GM19043 (cell line): ENCODE data around the gene POMC.
"Not testable (repeated sequence)": the region's sequence is repeated elsewhere in the genome, so short reads cannot be mapped to it uniquely, and the experiment has no call there.

Experiments
- ATAC-seq: cut with Tn5 transposase; IDR thresholded peaks from one replicate; pipeline ENCODE4 v1.9.1; 2021; ENCODE audit warnings: low read depth; ENCODE audit not compliant: unreplicated experiment

POMC gene

DNA sequence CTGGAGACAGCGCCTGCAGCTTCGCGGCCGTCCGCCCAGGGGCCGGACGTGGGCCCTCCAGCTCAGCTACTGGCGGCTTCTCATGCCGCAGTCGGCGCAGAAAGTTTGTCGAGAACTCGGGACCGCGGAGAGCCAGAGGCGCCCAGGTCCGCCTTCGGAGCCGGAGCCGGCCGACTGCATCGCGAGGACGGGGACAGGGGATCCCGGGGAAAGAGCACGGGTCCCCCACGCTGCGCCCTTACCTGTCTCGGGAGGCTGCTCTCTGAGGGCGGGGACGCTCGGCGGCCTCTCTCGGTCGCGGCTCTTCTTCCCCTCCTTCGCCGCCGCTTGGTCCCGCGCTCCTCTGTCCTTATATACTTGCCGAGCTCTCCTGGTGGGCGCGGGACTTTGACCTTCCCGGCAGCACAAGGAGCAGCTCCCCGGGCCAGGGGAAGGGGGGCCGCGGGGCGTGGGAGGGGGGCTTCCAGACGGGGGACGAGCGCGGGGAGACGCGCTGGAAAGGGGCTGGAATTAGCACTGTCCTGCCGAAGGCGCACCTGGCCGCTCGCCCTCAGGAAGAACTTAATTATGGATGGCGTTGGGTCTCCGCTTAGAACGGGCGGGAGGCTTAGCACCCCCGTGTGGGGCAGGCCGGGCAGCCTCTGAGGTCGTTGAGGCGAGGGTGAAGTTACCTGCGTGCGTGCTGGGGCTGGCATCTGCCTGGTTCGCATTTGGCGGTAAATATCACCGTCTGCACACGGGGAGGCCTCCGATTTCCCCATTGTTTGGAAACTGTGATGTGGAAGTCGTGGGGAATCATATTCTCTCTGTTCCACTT is at the start of gene POMC:
POMC (minus strand) TSS at position 325 of the 817 bp plus-strand sequence. CDS start 3,808 bp downstream, outside the sequence.
- ATAC-seq: no peak

DNA sequence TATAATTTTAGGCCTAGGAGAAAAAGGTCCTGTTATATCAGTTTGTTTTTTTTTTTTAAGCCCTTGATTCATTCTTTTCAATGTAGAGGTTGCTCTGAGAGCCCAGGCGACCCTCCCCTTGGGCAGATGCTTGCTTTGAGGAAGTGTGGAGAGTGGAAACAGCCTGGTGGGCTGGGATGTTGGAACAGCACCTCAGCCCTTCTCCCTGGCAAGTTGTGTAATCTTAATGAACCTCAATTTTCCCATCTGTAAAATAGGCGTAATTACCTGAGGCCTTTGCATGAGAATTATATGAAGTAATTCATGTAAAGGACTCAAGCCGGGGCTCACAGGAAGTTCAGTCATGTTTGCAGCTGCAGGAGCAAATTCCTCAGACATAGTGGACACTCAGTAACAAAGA is 49.7 kb upstream of the POMC start:
- ATAC-seq: no peak

DNA sequence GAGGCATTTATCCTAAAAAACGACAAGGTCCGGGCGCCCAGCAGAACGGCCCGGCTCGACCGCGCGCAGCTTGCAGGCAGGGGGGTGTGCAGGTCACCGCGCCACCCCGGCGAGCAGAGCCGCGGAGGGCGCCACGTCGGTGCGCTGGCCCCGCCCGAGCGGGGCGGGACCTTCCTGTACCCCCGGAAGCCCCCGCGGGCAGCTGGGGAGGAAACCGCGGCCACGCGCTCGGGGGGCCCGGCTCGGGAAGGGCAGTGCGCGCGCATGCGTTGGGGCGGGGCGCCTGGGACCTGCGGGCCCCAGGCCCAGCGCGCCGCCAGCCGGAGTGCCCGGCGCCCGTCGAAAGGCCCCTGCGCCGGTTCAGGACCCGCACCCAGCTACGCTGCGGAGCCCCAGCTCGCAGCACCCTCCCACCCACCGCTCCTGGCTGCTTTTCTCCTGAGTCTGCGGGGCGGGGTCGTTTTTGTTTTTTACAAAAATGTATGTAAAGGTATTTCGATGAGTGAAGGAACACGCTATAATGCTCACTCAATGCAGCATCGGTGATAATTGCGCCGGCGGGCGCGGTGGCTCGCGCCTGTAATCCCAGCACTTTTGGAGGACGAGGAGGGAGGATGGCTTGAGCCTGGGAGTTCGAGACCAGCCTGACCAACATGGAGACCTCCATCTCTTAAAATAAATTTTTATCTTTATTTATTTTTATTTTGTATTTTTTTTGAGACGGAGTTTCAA is 47.7 kb upstream of the POMC start:
- peak; percentile 73 for ATAC-seq

DNA sequence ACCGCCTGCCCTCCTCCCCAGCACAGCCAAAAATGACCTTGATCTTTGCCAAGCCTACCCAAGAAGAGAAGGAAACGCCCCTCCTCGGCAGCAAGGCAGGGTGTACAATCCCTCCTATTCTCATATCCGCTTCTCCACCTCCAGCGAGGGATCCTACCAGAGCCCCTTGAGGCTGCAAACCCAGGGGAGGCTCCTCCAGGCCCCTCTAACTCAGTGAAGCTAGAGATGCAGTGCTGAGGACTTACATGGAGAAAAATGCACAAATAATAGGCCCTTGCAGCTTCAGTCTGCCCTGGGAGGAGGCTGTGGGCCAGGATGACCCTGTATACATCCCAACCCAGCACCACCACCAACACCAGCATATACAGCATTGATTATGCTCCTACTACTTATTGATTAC is 46.9 kb upstream of the POMC start:
- ATAC-seq: no peak

DNA sequence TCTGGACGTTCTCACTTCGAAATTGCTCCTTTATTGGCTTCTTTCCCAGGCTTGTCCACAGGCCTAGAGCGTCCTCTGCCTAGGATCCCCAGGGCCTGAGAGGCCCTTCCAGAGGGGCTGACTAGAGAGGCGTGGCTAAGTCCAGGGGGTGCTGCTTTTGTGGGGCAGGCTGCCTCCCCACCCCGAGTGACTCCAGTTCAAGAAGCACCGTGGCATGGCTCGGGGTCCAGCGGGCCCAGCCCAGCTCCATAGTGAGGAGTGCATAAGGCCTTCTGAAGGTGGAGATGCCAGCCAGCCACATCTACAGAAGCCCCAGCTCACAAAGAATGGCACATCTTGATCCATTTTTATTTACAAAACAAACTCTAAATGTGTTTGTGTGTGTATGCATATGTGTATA is 44.8 kb upstream of the POMC start:
- ATAC-seq: no peak

DNA sequence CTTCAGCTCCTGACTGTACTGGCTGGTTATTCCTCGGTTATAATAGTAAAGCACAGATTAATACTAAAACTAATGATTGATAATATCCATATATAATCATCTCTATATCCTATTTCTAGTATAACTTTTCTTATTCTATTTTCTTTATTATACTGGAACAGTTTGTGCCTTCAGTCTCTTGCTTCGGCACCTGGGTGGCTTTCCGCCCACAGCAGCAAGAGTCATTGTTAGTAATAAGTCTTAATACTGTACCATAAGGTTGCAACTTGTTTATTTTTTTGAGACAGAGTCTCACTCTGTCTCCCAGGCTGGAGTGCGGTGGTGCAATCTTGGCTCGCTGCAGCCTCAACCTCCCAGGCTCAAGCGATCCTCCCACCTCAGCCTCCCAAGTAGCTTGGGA is 42.5 kb upstream of the POMC start:
- not testable (repeated sequence) for ATAC-seq

DNA sequence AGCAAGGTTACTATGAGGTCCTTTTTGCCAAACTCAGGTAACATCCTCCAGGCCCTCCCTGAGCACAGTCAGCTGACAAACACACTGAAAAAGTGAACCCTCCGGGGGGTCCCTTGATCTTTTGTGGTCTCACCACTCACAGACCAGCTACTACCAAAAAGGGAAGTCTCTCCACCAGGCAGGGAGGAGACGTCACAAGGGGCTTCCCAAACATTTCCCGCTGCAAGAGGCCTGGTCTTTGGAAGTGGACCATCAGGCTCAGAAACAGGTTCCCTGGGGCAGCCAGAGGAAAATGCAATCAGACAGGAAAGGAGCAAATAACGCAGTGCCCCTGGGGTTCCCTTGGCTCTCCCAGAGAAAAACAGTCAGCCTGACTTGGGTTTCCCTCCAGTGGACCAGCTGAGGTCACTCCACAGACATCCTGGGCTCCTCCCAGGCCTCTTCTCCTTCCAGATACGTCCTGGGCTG is 38.7 kb upstream of the POMC start:
- no peak for ATAC-seq

DNA sequence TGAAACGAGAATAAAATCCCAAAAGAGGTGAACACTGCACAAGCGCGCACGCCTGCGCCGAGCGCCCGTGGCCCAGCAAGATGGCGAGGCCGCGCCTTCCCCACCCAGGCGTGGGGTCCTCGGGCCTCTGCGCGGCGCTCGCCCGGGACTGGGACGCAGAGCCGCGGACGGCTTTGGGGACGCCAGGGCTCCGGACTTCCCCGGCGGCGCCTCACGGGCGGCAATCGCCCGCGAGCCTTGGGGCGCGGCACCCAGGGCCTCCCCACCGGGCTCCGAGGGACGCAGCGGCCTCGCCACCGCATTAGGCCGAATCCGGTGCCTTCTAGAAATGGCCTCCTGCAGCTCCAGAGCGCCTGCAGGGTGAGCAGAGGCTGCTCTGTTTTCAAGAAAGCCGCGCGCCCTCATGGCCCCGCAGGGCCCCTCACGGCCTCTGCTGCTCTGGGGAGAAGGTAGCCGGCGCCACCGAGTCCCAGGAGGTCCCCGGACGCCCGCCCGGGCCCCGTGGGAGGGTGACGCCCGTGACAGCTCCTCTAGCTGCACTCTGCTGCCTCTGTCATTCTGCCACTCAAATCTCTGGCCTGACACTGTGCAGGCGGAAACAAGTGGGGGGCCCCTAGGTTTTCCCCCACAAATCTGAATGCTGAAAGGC is 35.9 kb upstream of the POMC start:
- ATAC-seq: peak; percentile 58

DNA sequence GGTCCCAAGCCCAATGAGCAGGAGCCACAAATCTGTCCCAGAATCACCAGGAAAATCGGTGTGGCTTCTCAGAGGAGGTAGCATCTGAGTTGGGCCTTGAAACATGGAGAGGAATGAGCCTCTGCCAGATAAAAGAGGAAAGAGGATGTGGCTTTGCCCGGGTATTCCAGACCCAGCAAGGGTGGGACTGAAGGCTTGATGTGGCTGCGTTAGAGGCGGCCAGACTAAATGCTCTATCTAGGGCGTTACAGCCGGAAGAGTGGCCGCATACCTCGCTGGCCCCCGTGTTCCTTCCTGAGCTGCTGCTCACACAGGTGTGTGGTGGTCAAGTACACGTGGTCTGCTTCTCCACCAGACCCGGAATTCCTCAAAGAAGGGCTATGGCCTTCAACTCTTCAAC is 33.9 kb upstream of the POMC start:
- ATAC-seq: no peak

DNA sequence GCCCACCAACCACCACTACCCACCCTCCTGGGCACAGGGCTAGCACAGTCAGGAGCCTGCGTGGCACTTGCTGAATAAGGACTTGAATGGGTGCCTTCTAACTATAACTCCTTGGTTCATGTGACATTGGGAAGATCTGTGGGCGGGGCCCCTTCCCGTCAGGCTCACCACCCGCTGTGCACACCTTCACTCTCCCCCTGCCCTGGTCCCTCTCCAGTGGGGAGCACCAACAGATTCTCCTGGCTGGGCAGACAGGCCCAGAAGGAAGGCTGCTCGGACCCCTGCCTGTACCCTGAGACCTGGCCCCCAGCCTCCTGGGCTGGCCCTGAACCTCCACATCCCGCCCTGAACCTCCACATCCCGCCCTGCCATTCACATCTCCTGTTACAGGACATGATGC is 33.4 kb upstream of the POMC start:
- no peak for ATAC-seq

DNA sequence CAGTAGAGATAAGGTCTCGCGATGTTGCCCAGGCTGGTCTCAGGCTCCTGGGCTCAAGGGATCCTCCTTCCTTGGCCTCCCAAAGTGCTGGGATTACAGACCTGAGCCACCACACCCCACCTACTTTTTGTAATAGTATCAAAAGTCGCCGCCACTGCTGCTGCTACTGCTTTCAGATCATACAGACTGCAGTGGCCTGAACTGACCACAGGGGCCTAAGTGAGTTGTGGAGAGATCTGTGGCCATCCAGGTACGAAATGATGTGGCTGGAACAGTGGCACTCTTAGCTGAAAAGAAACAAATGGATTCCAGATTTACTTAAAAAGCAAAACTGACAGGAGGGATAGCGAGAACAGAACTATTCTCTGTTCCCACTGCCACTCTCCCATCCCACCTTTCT is 32.9 kb upstream of the POMC start:
- no peak for ATAC-seq

DNA sequence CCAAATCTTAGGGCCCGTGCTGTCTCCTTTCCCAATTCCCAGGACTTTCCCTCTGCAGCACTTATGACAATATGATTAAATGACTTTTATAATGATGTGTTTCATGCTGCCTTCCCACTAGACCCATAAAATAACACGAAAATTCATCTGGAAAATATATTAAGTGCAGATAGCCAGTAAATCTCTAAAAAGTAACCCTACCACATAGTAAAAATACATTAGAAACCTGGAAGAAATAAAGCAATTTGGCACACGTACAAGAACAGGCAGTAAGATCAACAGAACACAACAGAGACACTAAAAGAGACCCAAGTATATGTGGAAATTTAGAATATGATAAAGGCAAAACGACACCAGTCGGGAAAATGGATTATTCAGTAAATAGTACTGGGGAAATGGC is 30.2 kb upstream of the POMC start:
- ATAC-seq: no peak

DNA sequence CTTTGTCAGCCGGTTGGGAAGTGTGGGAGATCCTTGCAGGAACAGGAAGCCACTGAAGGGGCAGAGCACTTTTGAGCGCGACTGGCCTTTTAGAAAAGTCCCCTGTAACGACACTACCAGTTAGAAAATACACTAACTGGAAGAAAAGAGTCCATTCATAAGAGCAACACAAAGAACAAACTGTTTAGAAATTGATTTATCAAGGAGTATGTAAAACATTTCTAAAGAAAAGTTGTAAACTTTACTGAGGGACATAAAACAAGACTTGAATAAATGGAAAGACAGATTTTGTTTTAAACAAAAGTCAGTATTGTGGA is 29.8 kb upstream of the POMC start:
- ATAC-seq: no peak

DNA sequence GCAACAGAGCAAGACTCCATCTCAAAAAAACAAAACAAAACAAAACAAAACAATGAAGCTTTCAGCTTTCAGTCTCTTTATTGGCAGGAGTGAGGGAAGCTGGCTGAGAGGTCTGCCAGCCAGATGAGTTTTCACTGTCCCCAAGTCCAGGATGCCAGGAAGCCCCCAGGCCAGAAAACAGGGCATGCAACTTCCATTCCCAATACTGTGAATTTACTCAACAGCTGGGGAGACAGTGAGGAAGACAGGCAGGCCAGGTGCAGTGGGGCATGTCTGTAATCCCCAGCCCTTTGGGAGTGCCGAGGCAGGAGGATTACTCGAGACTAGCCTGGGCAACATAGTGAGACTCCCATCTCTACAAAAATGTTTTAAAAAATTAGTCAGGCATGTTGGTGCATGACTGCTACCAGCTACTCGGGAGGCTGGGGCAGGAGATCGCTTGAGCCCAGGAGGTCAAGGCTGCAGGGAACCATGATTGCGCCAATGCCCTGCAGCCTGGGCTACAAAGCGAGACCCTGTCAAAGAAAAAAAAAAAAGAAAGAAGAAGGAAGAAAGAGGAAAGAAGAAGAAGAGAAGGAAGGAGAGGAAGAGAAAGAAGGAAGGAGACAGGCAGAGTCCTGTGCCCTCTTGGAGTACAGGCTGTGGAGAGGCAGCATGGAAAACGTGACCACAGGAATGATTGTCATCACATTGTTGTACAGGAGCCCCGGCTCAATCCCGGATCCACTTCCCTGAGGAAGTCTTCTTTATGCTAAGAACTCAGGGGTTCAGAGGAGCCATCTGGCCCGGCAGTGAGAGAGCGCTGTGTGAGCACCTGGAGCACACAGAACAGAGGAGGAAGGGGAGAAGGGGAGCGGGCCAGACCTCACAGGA is 29.2 kb upstream of the POMC start:
- no peak for ATAC-seq

DNA sequence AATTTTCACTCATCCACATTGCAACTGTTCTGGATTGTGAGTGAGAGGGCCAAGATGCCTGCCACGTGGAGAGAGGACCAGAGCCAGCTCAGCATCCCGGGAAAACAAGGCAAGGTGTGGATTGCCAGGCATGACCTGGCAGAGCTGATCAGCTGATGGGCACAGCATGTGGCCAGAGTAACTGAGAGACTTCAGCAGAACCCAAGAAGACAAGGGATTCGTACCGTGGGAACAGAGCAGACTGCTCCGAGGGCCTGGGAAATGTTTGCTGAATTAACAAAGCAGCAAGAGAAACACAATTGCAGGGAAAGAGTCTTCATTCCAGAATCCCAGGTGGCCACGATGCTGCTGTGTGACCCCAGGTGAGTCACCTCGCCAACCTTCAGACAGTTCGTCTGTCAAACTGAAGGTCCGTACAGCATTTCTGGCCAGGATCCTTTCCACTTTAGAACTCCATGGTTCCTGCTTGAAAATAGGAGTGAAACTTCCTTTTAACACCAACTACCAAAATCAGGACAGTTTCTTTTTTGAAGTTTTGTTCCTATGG is 26.3 kb upstream of the POMC start:
- no peak for ATAC-seq

DNA sequence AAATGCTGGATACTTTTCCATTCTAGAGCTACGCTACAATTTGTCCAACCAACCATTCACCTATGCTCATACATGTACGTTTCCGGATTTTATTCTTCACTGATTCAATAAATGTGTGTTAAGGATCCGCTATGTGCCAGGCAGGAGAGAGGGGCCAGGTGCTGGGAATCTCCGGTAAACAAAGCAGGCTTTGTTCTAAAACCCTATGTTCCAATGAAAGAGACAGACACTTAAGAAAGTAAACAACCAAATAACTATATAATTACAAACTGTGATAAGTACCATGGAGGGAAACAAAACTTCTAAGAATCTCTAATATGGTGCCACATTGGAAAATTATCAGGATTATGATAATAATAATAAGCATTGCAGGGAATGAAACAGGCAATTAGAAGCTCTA is 22.2 kb upstream of the POMC start:
- no peak for ATAC-seq

DNA sequence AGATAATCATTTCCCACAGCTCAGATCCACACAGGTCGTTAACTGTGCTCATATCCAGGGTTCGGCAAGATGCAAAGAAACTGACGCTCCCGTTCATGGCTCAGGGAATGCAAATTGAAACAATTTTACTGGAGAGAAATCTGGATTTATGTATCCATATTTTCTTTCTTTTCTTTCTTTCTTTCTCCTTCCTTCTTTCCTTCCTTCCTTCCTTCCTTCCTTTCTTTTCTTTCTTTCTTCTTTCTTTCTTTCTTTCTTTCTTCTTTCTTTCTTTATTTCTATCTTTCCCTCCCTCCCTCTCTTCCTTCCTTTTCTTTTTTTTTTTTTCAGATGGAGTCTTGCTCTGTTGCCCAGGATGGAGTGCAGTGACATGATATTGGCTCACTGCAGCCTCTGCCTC is 20.0 kb upstream of the POMC start:
- no peak for ATAC-seq

DNA sequence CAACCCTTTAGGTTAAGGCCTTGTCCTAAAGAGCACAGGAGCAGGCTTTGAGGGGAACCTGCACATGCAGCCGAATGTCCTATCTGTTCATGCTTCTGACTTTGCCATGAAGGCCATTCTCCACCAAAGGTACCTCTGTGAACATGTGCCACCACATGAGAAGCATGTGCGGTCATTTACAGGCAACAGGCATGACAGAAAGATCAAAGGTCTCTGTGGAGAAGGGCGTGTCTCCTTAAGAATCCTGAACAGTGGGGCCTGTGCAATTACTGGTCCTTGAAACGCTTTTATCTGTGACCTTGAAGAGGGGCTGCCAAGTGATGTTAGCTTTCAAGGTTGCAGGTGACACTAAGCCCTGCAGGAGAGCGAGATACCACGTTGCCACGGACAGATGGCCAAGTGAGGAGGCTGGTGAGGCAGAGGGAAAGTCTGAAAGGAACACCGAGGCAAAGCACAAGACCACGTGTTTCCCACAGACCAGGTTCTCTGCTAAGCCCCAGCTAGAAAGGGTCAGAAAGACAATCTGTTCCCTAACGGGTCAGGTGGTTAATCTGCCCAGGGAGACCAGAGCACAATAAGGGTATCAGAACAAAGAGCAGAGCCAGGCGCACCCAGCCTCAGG is 19.5 kb upstream of the POMC start:
- no peak for ATAC-seq

DNA sequence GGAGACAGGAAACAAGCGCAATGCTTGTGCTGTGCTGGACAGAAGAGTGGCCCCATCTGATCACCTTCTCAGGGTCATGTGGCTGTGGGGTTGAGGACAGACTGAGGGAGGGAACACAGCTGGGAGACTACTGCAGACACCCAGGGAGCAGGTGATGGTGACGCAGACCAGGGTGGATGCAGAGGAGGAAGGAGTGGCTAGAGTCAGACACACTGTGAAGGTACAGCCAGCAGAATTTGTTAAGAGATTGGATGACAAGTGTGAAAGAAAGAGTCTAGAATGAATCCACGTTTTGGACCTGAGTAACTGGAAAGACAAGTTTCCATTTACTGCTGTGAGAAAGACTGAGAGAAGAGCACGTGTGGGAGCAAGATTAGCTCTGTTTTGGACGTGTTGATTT is 15.9 kb upstream of the POMC start:
- ATAC-seq: no peak

DNA sequence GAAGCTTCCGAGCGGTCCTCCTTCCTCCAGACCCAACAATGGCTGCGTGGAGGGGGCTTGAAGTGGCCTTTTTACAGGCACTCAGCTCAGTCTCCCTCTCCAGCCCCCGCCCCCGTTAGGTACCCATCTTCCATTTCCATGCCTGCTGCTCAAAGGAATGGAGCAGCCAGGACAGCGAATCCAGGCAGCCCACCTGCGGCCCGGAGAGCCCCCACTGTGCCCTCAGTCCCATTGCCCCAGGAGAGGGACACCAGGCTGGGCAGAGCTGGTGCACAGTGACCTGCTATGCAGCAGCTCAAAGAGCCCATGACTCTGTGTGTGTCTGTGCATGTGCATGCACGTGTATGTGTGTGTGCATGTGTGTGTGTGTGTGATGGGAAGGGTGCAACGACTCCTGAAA is 10.6 kb upstream of the POMC start:
- no peak for ATAC-seq
